Measurements from ENCODE around the gene HMCN2.

Gene HMCN2

DNA sequence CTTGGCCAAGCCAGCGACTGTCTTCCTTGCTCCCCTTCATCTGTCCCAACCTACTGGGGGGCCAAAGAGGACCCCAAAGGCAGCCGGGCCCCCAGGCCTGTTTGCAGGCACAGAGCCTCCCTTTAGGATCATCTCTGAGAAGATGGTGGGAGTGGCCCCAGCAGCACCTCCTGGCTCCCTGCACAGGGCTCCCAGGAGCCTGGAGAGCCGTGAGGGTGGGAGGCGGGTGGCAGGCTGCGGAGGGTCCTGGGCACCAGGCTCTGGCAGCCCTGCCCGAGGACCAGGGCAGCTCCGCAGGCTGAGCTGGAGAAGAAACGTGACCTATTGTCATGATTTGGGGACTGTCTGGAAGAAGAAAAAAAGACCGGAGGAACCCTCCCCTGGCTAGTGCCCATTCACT lies 212.6 kb downstream of the HMCN2 start:
- DNase-seq: no peak
- intact Hi-C loops (cut with DNase I): no loop called here

GRCh38 chr9:130478736-130479575 lies 213.4 kb downstream of the HMCN2 start:
- intact Hi-C loops (cut with DNase I): no loop called here
- DNase-seq: no peak

DNA sequence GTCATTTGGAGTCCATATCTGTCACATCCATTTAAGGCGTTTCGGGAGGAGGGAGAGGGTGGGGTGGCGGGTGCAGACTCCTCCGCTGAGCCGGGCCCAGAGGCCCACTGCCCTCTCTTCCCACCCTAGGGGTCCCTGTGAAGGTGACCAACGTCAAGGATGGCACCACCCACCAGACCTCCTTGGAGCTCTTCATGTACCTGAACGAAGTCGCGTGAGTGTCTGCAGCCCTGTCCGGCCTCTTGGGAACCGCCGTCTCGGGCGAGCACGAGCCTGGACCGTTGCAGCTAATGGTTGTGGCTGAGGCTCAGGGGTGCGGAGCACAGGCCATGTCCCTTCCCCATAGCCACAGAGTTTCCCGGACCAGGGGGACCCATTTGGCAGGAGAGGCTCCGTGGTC lies 214.0 kb downstream of the HMCN2 start:
- intact Hi-C loops (cut with DNase I): no loop called here
- DNase-seq: no peak

GRCh38 chr9:130480673-130481072 lies 215.1 kb downstream of the HMCN2 start:
- DNase-seq: peak in 22 of 42 donors; percentile 4 to 60 (median 34)
- intact Hi-C loops (cut with DNase I): no loop called here

DNA sequence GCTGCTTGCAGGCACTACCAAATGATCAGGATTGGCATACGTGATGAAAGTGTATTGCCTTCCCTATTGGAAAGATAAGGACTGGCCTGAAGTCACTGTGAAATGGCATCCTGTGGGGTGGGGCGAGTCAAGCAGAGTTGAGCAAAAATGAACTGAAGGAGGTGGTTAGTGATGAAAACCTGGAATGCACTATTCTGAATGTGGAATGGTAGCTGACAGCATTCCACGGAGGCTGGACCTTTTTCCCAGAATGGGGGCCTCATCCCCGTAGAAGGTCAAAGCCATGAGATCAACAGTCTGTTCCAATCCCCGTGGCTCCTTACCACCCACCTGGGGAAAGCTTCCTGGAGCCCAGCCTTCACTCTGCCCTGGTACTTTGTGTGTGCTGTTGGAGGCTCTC lies 216.9 kb downstream of the HMCN2 start:
- no peak for DNase-seq
- intact Hi-C loops (cut with DNase I): no loop called here

DNA sequence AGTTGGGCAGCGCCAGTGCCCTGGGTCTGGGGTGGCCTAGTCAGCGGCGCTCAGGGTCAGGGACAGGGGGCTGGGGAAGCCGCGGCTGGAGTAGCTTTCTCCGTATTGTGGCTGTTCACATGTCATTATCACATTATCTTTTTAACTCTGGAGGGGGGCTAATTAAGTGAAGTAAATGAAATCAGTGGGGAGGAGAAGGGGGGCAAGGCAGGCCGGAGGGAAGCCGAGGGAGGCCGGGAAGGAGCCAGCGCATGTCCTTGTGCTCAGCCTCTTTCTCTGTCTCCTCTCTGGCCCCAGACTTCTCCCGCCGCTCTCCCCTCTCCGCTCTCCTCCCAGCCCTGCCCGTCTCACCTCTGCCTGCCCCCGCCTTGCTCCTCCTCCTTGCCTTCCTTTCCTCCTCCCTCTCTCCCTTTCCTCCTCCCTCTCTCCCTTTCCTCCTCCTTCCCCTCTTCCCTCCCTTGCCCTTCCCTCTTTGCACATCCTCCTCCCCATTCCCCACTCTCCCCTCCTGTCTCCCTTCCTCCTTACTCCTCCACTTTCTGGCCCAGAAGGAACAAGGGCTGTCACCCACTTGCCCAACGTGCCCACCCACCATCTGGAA lies 217.9 kb downstream of the HMCN2 start:
- intact Hi-C loops (cut with DNase I): no loop called here

More for the DNA sequence above, 217.9 kb downstream of the HMCN2 start:
- DNase-seq: no peak

All from head of caudate nucleus (tissue), 42 donors.